Liver (tissue), 3 donors: ENCODE data around the gene AGPAT2.
A peak's percentile ranks its signal among the peaks of the same experiment; 100 is the strongest.

Experiments used
- CTCF ChIP-seq: fragments of 150-350 bp; IDR thresholded peaks from 2 replicates; pipeline ENCODE4 v1.5.1; 2017; ENCODE audit warnings: improper control_type of control experiment, low read depth, low read length; ENCODE audit not compliant: missing input control
- RAD21 ChIP-seq, 2 donors: IDR thresholded peaks; 2 replicates each; pipeline ENCODE4 v1.6.1; 2016; ENCODE audit warnings: antibody characterized with exemption in 2 of 2, mild to moderate bottlenecking in 2 of 2
- RXRA ChIP-seq, 2 donors: IDR thresholded peaks; 2 replicates each; pipeline ENCODE4 v1.6.1; 2017 to 2018; ENCODE audit warnings: antibody characterized with exemption in 2 of 2, mild to moderate bottlenecking in 1 of 2
- donor health status: healthy.
- donor health status: healthy.

GRCh38 chr9:136655536-136656182 lies 31.6 kb downstream of the AGPAT2 start:
- TF ChIP-seq RAD21 (IDR thresholded peaks at IDR 0.05) (no peak), CTCF (no peak), RXRA (IDR thresholded peaks at IDR 0.05) (peak; percentile 15 to 23)
